Loucy (cell line): ENCODE results near the gene PHLDA1.

Experiments
- CTCF ChIP-seq: fragments of 200-600 bp; sonication (generic); conservative IDR thresholded peaks from 2 replicates; pipeline ENCODE4 v1.5.1; 2014; ENCODE audit warnings: mild to moderate bottlenecking, antibody characterized with exemption, low read length
- EZH2phosphoT487 ChIP-seq: fragments of 200-600 bp; IDR thresholded peaks from 2 replicates; pipeline ENCODE4 v1.6.1; 2018; ENCODE audit warnings: antibody characterized with exemption, mild to moderate bottlenecking, moderate library complexity, borderline replicate concordance

GRCh38 chr12:76028571-76029277, 2.9 kb downstream of the PHLDA1 start:
- TF ChIP-seq CTCF, result no peak
- no peak for TF ChIP-seq EZH2phosphoT487
